ENCODE results near the gene SELENOK. TPM values are rescaled to one million over a fixed set of nuclear protein-coding genes. Genes with fewer than 3 reads are reported as not detected.

SELENOK gene
- total RNA-seq, 1 experiment from 2014 or later: 21.9 TPM

DNA sequence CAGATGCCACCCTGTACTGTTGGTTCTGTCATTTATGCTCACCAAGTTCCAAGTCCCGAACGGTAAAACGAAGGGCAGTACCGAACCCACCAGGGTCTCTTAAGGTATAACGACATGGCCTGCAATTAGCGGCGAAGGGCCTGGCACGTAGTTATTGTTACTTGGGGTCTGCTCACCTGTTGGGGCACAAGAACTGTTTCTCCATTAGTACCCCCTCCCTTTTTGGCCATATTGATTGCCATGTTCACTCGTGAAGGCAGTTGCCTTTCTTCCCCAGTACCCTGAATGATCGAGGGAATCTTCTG, 44.9 kb downstream of the SELENOK start:
- ChIA-PET POLR2A (ENCODE audit: unreplicated experiment) (no interaction called here), CTCF (no interaction called here)
- Histone ChIP-seq H3K27ac (no peak overlapping the region), H3K9me2 (ENCODE audit: insufficient read depth) (no peaks in the 10 kb centered on the region), H3K9me3 (ENCODE audit: insufficient read depth, low read depth) (no peaks in the 10 kb centered on the region), H3K4me1 (replicated peaks; ENCODE audit: insufficient read depth) (no peaks in the 10 kb centered on the region), H3K27me3 (ENCODE audit: insufficient read depth, low read depth) (peaks cover 23% of the 10 kb centered on the region), H4K20me1 (ENCODE audit: insufficient read depth) (no peaks in the 10 kb centered on the region), H3F3A (ENCODE audit: insufficient read depth, low read depth) (no peaks in the 10 kb centered on the region), H3K4me3 (no peak overlapping the region), H3K79me2 (ENCODE audit: low read depth) (no peaks in the 10 kb centered on the region), H3K36me3 (ENCODE audit: low read depth) (no peaks in the 10 kb centered on the region), H2AFZ (no peak overlapping the region), H3K4me2 (no peak overlapping the region)
- DNase-seq: no peak
- no TSS peak for BruUV-seq (replicated peaks)
- TF ChIP-seq, protein P1, sequence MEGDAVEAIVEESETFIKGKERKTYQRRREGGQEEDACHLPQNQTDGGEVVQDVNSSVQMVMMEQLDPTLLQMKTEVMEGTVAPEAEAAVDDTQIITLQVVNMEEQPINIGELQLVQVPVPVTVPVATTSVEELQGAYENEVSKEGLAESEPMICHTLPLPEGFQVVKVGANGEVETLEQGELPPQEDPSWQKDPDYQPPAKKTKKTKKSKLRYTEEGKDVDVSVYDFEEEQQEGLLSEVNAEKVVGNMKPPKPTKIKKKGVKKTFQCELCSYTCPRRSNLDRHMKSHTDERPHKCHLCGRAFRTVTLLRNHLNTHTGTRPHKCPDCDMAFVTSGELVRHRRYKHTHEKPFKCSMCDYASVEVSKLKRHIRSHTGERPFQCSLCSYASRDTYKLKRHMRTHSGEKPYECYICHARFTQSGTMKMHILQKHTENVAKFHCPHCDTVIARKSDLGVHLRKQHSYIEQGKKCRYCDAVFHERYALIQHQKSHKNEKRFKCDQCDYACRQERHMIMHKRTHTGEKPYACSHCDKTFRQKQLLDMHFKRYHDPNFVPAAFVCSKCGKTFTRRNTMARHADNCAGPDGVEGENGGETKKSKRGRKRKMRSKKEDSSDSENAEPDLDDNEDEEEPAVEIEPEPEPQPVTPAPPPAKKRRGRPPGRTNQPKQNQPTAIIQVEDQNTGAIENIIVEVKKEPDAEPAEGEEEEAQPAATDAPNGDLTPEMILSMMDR (conservative IDR thresholded peaks at IDR 0.05): no peak
- TF ChIP-seq EZH2 (IDR thresholded peaks at IDR 0.05; ENCODE audit: low read depth): no peak
- intact Hi-C loops (cut with micrococcal nuclease; ENCODE audit: unreplicated experiment): no loop called here

GRCh38 chr3:53846134-53846850, 45.4 kb downstream of the SELENOK start, which contains the start of the genes CHDH and IL17RB:
TSS of gene CHDH (minus strand) at chr3:53846419. CDS start at chr3:53824008, 22,411 bp downstream.
TSS of gene IL17RB (plus strand) at chr3:53846568. CDS start at chr3:53846589, 21 bp downstream.
- no peaks in the 10 kb centered on the region for H3K9me3 ChIP-seq (ENCODE audit: insufficient read depth, low read depth)
- H3F3A ChIP-seq (ENCODE audit: insufficient read depth, low read depth): no peaks in the 10 kb centered on the region
- no peak within 1 kb of the TSS for H3K4me2 ChIP-seq
- DNase-seq: no peak
- no peak within 1 kb of the TSS for H2AFZ ChIP-seq
- intact Hi-C loops (cut with micrococcal nuclease; ENCODE audit: unreplicated experiment): no loop called here
- no peak within 1 kb of the TSS for H3K4me3 ChIP-seq
- H3K4me1 ChIP-seq (replicated peaks; ENCODE audit: insufficient read depth): no peaks in the 10 kb centered on the region
- ChIA-PET POLR2A (ENCODE audit: unreplicated experiment) (no interaction called here), CTCF (no interaction called here)
- H3K36me3 ChIP-seq (ENCODE audit: low read depth): no peaks in the 10 kb centered on the region
- H3K79me2 ChIP-seq (ENCODE audit: low read depth): no peaks in the 10 kb centered on the region
- no peak for TF ChIP-seq EZH2 (IDR thresholded peaks at IDR 0.05; ENCODE audit: low read depth)
- TF ChIP-seq, protein P1 (conservative IDR thresholded peaks at IDR 0.05): no peak
- H3K9me2 ChIP-seq (ENCODE audit: insufficient read depth): no peaks in the 10 kb centered on the region
- H3K27ac ChIP-seq: no peak within 1 kb of the TSS
- H4K20me1 ChIP-seq (ENCODE audit: insufficient read depth): no peaks in the 10 kb centered on the region
- peaks cover 19% of the 10 kb centered on the region for H3K27me3 ChIP-seq (ENCODE audit: insufficient read depth, low read depth)
- BruUV-seq (replicated peaks): no TSS peak

DNA sequence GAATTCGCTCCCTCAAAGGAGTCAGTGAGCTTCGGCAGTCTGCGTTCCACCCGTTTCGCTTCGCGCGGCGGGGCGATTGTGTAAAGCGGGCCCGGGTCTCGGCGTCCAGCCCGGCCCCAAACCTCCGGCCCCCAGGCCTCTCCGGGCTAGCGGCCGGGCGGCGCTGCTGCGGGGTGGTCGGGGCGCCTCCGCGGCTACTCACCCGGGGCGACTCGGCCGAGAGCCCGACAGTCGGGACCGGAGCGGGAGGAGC, 45.9 kb downstream of the SELENOK start:
- TF ChIP-seq, protein P1 (conservative IDR thresholded peaks at IDR 0.05): no peak
- no peak for TF ChIP-seq EZH2 (IDR thresholded peaks at IDR 0.05; ENCODE audit: low read depth)
- no peaks in the 10 kb centered on the region for H3K36me3 ChIP-seq (ENCODE audit: low read depth)
- no peaks in the 10 kb centered on the region for H3K4me1 ChIP-seq (replicated peaks; ENCODE audit: insufficient read depth)
- peaks cover 14% of the 10 kb centered on the region for H3K27me3 ChIP-seq (ENCODE audit: insufficient read depth, low read depth)
- H2AFZ ChIP-seq: no peak overlapping the region
- H3K9me2 ChIP-seq (ENCODE audit: insufficient read depth): no peaks in the 10 kb centered on the region
- no peaks in the 10 kb centered on the region for H3K79me2 ChIP-seq (ENCODE audit: low read depth)
- H3K9me3 ChIP-seq (ENCODE audit: insufficient read depth, low read depth): no peaks in the 10 kb centered on the region
- H3K4me2 ChIP-seq: no peak overlapping the region
- no peaks in the 10 kb centered on the region for H3F3A ChIP-seq (ENCODE audit: insufficient read depth, low read depth)
- no peak overlapping the region for H3K27ac ChIP-seq
- no peak for DNase-seq
- no TSS peak for BruUV-seq (replicated peaks)
- no peak overlapping the region for H3K4me3 ChIP-seq
- H4K20me1 ChIP-seq (ENCODE audit: insufficient read depth): no peaks in the 10 kb centered on the region
- intact Hi-C loops (cut with micrococcal nuclease; ENCODE audit: unreplicated experiment): no loop called here
- ChIA-PET CTCF (no interaction called here), POLR2A (ENCODE audit: unreplicated experiment) (no interaction called here)
